GM18502 (cell line): ENCODE results near the gene FTO.
"Not testable (repeated sequence)": the region's sequence is repeated elsewhere in the genome, so short reads cannot be mapped to it uniquely, and the experiment has no call there.

Experiments used
- ATAC-seq: cut with Tn5 transposase; IDR thresholded peaks from one replicate; pipeline ENCODE4 v1.9.1; 2021; ENCODE audit warnings: mild to moderate bottlenecking; ENCODE audit not compliant: unreplicated experiment, poor library complexity

Gene FTO

DNA sequence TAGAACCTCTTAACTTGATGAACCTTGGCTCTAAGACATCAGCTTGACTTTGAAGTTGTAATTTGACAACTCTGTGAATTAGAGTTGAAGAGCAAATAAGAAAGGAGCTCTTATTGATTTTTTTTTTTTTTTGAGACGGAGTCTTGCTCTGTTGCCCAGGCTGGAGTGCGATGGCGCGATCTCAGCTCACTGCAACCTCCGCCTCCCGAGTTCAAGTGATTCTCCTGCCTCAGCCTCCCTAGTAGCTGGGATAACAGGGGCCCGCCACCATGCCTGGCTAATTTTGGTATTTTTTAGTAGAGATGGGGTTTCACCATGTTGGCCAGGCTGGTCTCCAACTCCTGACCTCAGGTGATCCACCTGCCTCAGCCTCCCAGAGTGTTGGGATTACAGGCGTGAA lies 186.9 kb downstream of the FTO start:
- not testable (repeated sequence) for ATAC-seq

DNA sequence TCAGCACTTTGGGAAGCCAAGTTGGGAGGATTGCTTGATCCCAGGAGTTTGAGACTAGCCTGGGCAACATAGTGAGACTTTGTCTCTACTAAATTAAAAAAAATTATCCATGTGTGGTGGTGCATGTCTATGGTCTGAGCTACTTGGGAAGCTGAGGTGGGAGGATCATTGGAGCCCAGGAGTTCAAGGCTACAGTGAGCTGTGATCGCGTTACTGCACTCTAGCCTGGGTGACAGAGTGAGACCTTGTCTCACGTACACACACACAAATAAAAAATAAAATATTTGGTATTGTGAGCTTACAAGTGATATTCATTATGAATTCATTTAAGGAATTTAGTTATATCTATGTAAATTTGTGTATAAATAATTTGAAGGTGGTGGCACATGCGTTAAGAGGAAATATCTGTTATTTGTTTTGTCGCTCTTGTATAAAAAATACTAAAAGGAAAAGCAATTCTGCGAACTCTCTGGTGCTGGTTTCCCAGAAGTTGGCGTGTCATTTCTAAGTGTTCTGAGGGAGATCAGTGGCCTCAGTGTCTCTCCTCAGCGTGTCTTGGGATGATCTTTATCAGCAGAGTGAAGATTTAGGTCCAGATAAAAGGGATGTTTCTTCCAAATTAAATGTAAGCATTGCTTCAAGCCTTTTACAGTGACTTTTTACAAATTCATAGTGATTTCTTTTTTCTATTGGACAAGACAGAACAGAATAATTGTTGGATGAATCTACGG lies 187.6 kb downstream of the FTO start:
- no peak for ATAC-seq

- no peak for ATAC-seq
These were observed 188.2 kb downstream of the FTO start for GRCh38 chr16:53892155-53892554.

DNA sequence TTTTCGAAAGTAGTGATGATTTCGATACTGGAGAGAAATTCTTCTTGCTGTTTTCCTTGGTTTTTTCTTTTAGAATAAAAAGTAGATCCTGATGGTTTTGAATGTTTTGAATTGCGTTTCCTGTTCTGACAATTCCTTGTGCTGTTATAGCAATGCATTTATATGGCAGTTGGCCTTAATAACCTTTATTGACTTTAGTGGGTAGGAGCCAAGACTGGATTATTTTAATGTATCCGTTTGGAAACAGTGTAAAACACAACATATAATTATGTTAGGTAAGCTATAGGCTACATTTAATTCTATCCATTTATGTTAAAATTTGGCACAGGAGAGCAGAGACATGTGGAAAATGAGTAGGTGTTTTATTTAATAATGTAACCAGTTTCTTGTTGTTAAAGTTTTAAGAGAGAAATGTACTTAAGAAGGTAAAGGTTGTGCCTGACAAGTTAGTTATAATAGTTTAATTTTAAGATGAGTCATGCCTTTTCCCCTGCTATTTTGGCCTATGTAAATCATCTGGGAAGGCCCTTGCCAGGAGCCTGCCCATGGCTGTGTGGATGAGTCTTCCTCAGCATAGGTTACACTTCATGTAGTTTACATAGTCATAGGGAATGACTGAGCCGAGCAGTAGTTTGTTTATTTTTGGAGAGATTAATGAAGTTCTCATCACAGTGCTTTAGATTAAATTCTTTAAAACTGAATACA lies 189.9 kb downstream of the FTO start:
- no peak for ATAC-seq

GRCh38 chr16:53894686-53895085 lies 190.7 kb downstream of the FTO start:
- no peak for ATAC-seq

DNA sequence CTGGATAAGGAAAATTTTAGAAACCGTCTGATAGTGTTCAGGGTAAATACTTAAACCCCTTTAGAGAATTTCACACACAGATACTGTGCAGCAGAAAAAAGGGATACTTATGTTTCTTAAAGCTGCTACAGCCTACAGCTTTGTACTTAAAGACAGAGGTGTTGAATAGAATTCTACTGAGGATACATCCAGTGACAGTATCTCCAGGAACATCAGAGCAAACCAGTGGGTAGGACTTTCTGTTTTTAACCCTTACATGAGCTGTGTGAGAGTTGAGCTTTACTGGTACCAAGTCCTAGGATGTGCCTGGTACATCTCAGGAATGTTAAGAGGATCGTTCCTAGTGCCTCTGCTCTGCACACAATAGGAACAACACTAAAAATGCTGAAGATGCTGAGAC lies 191.5 kb downstream of the FTO start:
- ATAC-seq = no peak

DNA sequence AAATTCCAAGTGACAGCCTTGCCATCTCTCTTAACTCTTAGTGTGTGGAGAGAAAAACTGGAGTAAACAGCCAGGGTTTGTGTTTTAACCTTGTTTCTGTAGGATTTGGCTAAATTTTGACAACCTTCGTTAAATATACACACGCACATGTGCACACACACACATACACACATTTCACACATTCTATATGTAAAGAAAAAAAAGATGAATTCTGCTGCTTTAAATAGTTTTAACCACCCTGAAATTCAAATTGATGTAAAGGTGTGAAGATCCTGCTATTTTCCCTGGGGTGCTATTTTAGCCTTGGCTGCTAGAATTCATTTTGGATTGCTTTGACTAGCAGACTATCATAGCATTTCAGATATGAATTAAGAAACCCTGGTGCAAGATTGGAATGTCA lies 191.9 kb downstream of the FTO start:
- no peak for ATAC-seq

- ATAC-seq = no peak
These were observed 192.8 kb downstream of the FTO start for GRCh38 chr16:53896722-53897121.

DNA sequence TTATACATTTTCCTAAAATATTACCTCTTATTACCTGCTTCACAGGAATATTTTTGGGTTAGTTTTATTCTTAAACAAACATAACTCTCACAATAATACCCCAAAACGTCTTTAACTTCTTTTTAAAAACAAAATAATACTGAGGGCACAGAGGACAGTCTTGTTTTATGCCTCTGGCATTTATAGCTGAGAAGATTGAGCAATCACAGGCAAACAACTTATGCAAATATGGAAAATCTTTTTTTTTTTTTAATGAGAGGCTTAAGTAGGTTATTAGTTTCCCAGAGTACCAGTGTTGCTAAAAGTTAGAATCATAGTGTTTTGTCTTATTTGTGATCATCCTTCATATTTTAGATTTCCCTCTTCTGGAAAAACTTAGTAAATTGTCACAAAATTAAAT lies 195.0 kb downstream of the FTO start:
- ATAC-seq = no peak

GRCh38 chr16:53899431-53899830 lies 195.5 kb downstream of the FTO start:
- ATAC-seq = no peak

- ATAC-seq = no peak
These were observed 196.7 kb downstream of the FTO start for GRCh38 chr16:53900667-53901066.

DNA sequence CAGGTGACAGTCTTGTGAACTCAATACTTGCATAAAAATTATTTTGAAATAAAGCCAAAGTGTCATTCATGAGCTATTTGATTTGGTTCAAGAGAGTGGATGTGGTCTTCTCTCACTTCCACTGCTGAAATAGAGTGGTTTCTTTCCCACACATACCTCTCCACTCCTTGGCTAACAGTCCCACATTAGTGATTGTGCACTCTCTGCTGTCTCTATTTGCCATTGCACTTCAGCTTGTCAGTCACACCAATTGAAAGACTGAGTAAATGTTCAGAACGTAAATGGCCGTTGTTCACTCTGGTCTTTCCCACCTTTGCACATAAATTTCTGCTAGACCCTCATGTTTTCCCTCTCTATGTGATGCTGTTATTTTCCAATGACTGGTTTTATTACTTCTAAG lies 197.5 kb downstream of the FTO start:
- ATAC-seq = no peak

- ATAC-seq = no peak
These were observed 200.6 kb downstream of the FTO start for GRCh38 chr16:53904533-53904932.

DNA sequence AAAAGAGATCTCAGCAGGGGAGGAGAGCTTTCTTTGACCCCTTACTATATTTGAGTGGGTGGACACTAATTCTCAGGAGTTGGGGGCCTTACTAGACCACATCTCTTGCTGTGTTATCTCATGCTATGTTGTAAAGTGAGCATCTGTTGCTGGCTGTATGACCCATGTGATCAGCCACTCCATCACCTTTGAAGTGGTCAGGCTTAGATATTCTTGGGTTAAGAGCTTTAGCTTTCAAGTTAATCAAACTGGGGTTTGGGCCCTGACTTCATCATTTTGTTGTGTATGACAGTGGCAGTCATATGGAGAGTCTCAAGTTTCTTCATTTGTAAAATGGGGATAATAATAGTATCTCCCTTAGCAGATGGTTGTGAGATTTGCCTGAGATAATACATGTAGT lies 201.1 kb downstream of the FTO start:
- no peak for ATAC-seq

- ATAC-seq = no peak
These were observed 204.8 kb downstream of the FTO start for GRCh38 chr16:53908731-53909130.

DNA sequence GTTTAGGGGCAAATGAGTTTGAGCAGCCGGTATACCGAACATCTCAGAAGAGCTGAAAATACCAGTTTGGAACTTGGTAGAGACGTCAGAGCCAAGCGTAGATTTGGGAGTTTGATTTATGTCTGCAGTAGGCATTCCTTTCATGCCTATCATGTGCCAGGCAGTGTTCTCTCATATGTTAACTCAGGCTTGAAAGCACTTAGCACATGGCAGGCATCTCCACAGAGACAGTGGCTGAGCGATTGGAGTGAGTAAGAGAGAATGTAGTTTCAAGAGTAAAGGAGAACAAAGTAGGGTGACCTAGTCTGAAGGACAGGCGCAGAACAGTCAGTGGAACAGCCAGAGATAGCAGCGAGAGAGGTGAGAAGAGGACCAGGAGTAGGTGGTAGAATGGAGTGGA lies 207.0 kb downstream of the FTO start:
- ATAC-seq = no peak

DNA sequence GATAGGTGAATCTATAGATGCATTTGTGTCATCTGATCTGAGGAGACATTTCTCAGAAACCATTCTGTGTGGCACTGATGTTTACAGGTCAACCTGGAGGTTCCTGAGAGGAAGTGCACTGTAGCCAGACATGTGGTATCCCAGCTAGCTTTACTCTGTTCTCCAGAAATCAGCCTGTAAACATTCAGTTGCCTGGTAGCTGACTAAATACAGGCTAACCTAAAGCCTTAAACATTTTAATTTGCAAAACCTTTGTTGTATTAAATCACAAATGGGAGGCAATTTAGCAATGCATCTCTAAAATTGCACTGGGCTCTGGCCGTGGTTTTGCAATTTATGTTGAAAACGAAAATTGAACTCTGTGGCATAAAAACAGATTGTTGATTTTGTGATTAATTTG lies 207.6 kb downstream of the FTO start:
- ATAC-seq = no peak

GRCh38 chr16:53912155-53912554 lies 208.2 kb downstream of the FTO start:
- ATAC-seq = no peak

DNA sequence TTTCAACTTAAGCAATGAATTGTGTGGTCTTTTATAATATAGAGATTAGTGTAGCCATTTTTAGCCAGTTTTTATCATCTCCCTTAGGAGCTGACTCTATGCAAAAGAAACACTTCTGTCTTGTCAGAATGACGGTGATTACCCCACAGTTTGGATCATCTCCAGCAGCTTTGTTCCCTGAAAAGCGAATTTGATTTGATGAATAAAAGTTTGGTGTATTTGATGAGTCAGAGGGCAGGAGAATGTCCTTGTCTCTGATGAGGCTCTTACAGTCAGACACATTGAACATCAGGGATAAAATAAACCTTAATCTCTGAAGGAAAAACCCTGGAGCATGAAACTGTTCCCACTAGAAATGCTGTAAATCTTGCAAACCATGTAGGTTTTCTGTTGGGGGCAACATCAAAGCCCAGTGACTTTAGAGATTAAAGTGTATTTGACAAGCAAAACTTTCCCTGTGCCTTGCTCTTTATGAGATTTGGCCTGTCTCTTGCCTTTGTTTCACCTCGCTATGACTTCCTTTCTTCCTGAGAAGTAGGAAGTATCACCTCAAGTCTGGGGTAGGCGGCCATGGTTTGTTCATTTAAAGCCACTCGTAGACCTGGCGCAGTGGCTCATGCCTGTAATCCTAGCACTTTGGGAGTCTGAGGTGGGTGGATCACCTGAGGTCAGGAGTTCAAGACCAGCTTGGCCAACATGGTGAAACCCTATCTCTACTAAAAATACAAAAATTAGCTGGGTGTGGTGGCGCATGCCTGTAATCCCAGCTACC lies 209.3 kb downstream of the FTO start:
- ATAC-seq = no peak

GRCh38 chr16:53913920-53914319 lies 210.0 kb downstream of the FTO start:
- ATAC-seq = no peak

GRCh38 chr16:53914736-53915135 lies 210.8 kb downstream of the FTO start:
- no peak for ATAC-seq
